ENCODE measurements around the gene KAZALD1. TPM values are rescaled to one million over a fixed set of nuclear protein-coding genes. Genes with fewer than 3 reads are reported as not detected.

Gene KAZALD1
- total RNA-seq, 1 donor from 2014 or later, result 1.1 TPM

GRCh38 chr10:101095004-101095403 lies 33.2 kb downstream of the KAZALD1 start:
- DNase-seq (ENCODE audit: low read depth), result no peak

- DNase-seq (ENCODE audit: low read depth), result peak; percentile 49
These were observed 33.9 kb downstream of the KAZALD1 start for GRCh38 chr10:101095550-101096213.

GRCh38 chr10:101096378-101096777 lies 34.6 kb downstream of the KAZALD1 start:
- DNase-seq (ENCODE audit: low read depth), result no peak

GRCh38 chr10:101097881-101098280 lies 36.1 kb downstream of the KAZALD1 start:
- no peak for DNase-seq (ENCODE audit: low read depth)

GRCh38 chr10:101099901-101100300 lies 38.1 kb downstream of the KAZALD1 start:
- DNase-seq (ENCODE audit: low read depth), result no peak

GRCh38 chr10:101101372-101101881 lies 39.6 kb downstream of the KAZALD1 start:
- no peak for DNase-seq (ENCODE audit: low read depth)

GRCh38 chr10:101103430-101103829 lies 41.6 kb downstream of the KAZALD1 start:
- no peak for DNase-seq (ENCODE audit: low read depth)

- no peak for DNase-seq (ENCODE audit: low read depth)
These were observed 44.6 kb downstream of the KAZALD1 start for GRCh38 chr10:101106351-101106750.

GRCh38 chr10:101107771-101108170 lies 46.0 kb downstream of the KAZALD1 start:
- no peak for DNase-seq (ENCODE audit: low read depth)

- DNase-seq (ENCODE audit: low read depth), result no peak
These were observed 49.2 kb downstream of the KAZALD1 start for GRCh38 chr10:101110856-101111523.

GRCh38 chr10:101111547-101111946 lies 49.8 kb downstream of the KAZALD1 start:
- DNase-seq (ENCODE audit: low read depth), result no peak

- DNase-seq (ENCODE audit: low read depth), result no peak
These were observed 51.2 kb downstream of the KAZALD1 start for GRCh38 chr10:101112799-101113594.

- no peak for DNase-seq (ENCODE audit: low read depth)
These were observed 52.2 kb downstream of the KAZALD1 start for GRCh38 chr10:101113890-101114403.

GRCh38 chr10:101114646-101115045 lies 52.9 kb downstream of the KAZALD1 start:
- DNase-seq (ENCODE audit: low read depth), result no peak

Other genes with a start within 250 kb of the KAZALD1 start
- 17.5 and 25.7 TPM in 2 replicates for gene SLF2, start 149.0 kb upstream of the KAZALD1 start, total RNA-seq
- gene SEMA4G, start 92.5 kb upstream of the KAZALD1 start, total RNA-seq, result 0.69 and 7.0 TPM in 2 replicates
- gene MRPL43, start 74.5 kb upstream of the KAZALD1 start, total RNA-seq, result 43.2 and 54.9 TPM in 2 replicates
- 8.7 and 16.8 TPM in 2 replicates for gene TWNK, start 74.4 kb upstream of the KAZALD1 start, total RNA-seq
- gene LZTS2, start 62.2 kb upstream of the KAZALD1 start, total RNA-seq, result 72.9 and 77.3 TPM in 2 replicates
- gene PDZD7, start 30.9 kb upstream of the KAZALD1 start, total RNA-seq, result 1.3 and 4.7 TPM in 2 replicates
- gene SFXN3, start 30.8 kb upstream of the KAZALD1 start, total RNA-seq, result 35.8 and 40.9 TPM in 2 replicates
- gene TLX1, start 69.3 kb downstream of the KAZALD1 start, total RNA-seq, result not detected in 2 replicates
- gene LBX1, start 167.5 kb downstream of the KAZALD1 start, total RNA-seq, result not detected in 2 replicates

All from renal cortical epithelial cell (primary cell).